Measurements from ENCODE around the gene THUMPD3.

Gene THUMPD3

GRCh38 chr3:9362731-9363530 lies at the start of gene THUMPD3:
THUMPD3 (plus strand) TSS chr3:9363054; CDS start chr3:9365069, 2,015 bp downstream.
- intact Hi-C loops (cut with DNase I; ENCODE audit: low total_unique reads): no loop called here
- peaks cover 0 to 24% (median 14%) of the 10 kb centered on the region in 4 donors for H3K4me1 ChIP-seq

GRCh38 chr3:9314796-9315195 lies 48.1 kb upstream of the THUMPD3 start:
- no peak overlapping the region for H3K4me3 ChIP-seq
- no peak for DNase-seq
- H3K27ac ChIP-seq: no peak overlapping the region
- peaks cover 0 to 22% (median 16%) of the 10 kb centered on the region in 4 donors for H3K4me1 ChIP-seq
- H3K9me3 ChIP-seq: no peaks in the 10 kb centered on the region
- intact Hi-C loops (cut with DNase I; ENCODE audit: low total_unique reads): no loop called here
- no peaks in the 10 kb centered on the region for H3K36me3 ChIP-seq
- no peak for TF ChIP-seq CTCF (IDR thresholded peaks at IDR 0.05)
- H3K27me3 ChIP-seq: no peaks in the 10 kb centered on the region

More at GRCh38 chr3:9362731-9363530, at the start of gene THUMPD3:
- Histone ChIP-seq H3K9me3 (no peaks in the 10 kb centered on the region), H3K27me3 (no peaks in the 10 kb centered on the region), H3K27ac (peak within 1 kb of the TSS; percentile 80 to 88), H3K4me3 (peak within 1 kb of the TSS; percentile 69 to 71), H3K36me3 (peaks cover 24 to 28% (median 26%) of the 10 kb centered on the region in 3 donors)
- TF ChIP-seq CTCF (IDR thresholded peaks at IDR 0.05): no peak
- DNase-seq: peak; percentile 85 to 92

GRCh38 chr3:9316881-9317361 lies 45.9 kb upstream of the THUMPD3 start:
- no peak for TF ChIP-seq CTCF (IDR thresholded peaks at IDR 0.05)
- H3K27me3 ChIP-seq: no peaks in the 10 kb centered on the region
- H3K36me3 ChIP-seq: no peaks in the 10 kb centered on the region
- H3K4me1 ChIP-seq: peaks cover 0 to 22% (median 16%) of the 10 kb centered on the region in 4 donors
- intact Hi-C loops (cut with DNase I; ENCODE audit: low total_unique reads): no loop called here
- DNase-seq: peak in 1 of 2 donors; percentile 21
- peak overlapping the region; percentile 71 to 74 for H3K27ac ChIP-seq
- H3K9me3 ChIP-seq: no peaks in the 10 kb centered on the region
- H3K4me3 ChIP-seq: peak overlapping the region; percentile 39 to 52

GRCh38 chr3:9322780-9323179 lies 40.1 kb upstream of the THUMPD3 start:
- TF ChIP-seq CTCF (IDR thresholded peaks at IDR 0.05): no peak
- no peak overlapping the region for H3K4me3 ChIP-seq

GRCh38 chr3:9324944-9325343 lies 37.9 kb upstream of the THUMPD3 start:
- H3K27ac ChIP-seq: no peak overlapping the region
- H3K4me3 ChIP-seq: no peak overlapping the region
- no peak for DNase-seq
- H3K9me3 ChIP-seq: no peaks in the 10 kb centered on the region
- H3K27me3 ChIP-seq: no peaks in the 10 kb centered on the region
- no peaks in the 10 kb centered on the region for H3K4me1 ChIP-seq
- intact Hi-C loops (cut with DNase I; ENCODE audit: low total_unique reads): no loop called here
- H3K36me3 ChIP-seq: no peaks in the 10 kb centered on the region
- TF ChIP-seq CTCF (IDR thresholded peaks at IDR 0.05): no peak

More at GRCh38 chr3:9322780-9323179, 40.1 kb upstream of the THUMPD3 start:
- intact Hi-C loops (cut with DNase I; ENCODE audit: low total_unique reads): no loop called here
- H3K4me1 ChIP-seq: peaks cover 0 to 6% (median 4%) of the 10 kb centered on the region in 4 donors
- DNase-seq: no peak
- H3K27me3 ChIP-seq: no peaks in the 10 kb centered on the region
- no peak overlapping the region for H3K27ac ChIP-seq
- H3K9me3 ChIP-seq: no peaks in the 10 kb centered on the region
- no peaks in the 10 kb centered on the region for H3K36me3 ChIP-seq
